Middle frontal gyrus (tissue), 1 donor: Measurements from ENCODE around the gene ATP5F1E.
"Not testable (repeated sequence)": the region's sequence is repeated elsewhere in the genome, so short reads cannot be mapped to it uniquely, and the experiment has no call there.

Experiments
- DNase-seq: peaks from one replicate; pipeline ENCODE4 v3.0.0-alpha.2; 2015; ENCODE audit warnings: low spot score; ENCODE audit errors: extremely low spot score

ATP5F1E gene

GRCh38 chr20:58990651-58991445, 41.3 kb downstream of the ATP5F1E start:
- DNase-seq: no peak

- no peak for DNase-seq
Measured at GRCh38 chr20:58989196-58989595, 42.9 kb downstream of the ATP5F1E start.

GRCh38 chr20:58988565-58988882, 43.6 kb downstream of the ATP5F1E start:
- DNase-seq: no peak

GRCh38 chr20:58987790-58988564, 44.2 kb downstream of the ATP5F1E start:
- no peak for DNase-seq

- DNase-seq: no peak
Measured at GRCh38 chr20:58986968-58987517, 45.1 kb downstream of the ATP5F1E start.

- no peak for DNase-seq
Measured at GRCh38 chr20:58986286-58986967, 45.7 kb downstream of the ATP5F1E start.

GRCh38 chr20:58985656-58986055, 46.5 kb downstream of the ATP5F1E start:
- DNase-seq: no peak

- DNase-seq: no peak
Measured at GRCh38 chr20:58984691-58985090, 47.4 kb downstream of the ATP5F1E start.

- not testable (repeated sequence) for DNase-seq
Measured at GRCh38 chr20:58983115-58983468, 49.0 kb downstream of the ATP5F1E start.

GRCh38 chr20:58982406-58983114, 49.6 kb downstream of the ATP5F1E start:
- no peak for DNase-seq

GRCh38 chr20:58981628-58982364, 50.3 kb downstream of the ATP5F1E start:
- DNase-seq: no peak

GRCh38 chr20:58980711-58981627, 51.2 kb downstream of the ATP5F1E start, which contains the start of gene NELFCD:
Gene NELFCD (plus strand): TSS chr20:58981256. CDS start chr20:58981310, 54 bp downstream.
- DNase-seq: peak; percentile 73

GRCh38 chr20:58978351-58979190, 53.6 kb downstream of the ATP5F1E start:
- no peak for DNase-seq

- DNase-seq: no peak
Measured at GRCh38 chr20:58976061-58976730, 55.9 kb downstream of the ATP5F1E start.
